Ascending aorta (tissue), 2 donors: ENCODE results near the gene THSD1. TPM values are rescaled to one million over a fixed set of nuclear protein-coding genes. Genes with fewer than 3 reads are reported as not detected.

Experiments
- DNase-seq, 2 donors: peaks; one replicate each; pipeline ENCODE4 v3.0.0-alpha.2; 2019; ENCODE audit warnings: low spot score in 2 of 2
- H3K27ac ChIP-seq, 2 donors: fragments of 200-600 bp; sonication (generic); one replicate each; pipeline ENCODE4 v1.5.1; 2016 to 2017; ENCODE audit warnings: mild to moderate bottlenecking in 1 of 2
- H3K27me3 ChIP-seq: fragments of 200-600 bp; sonication (generic); one replicate; pipeline ENCODE4 v1.5.1; 2017
- H3K36me3 ChIP-seq, 2 donors: fragments of 200-600 bp; sonication (generic); one replicate each; pipeline ENCODE4 v1.5.1; 2016
- H3K4me1 ChIP-seq, 2 donors: fragments of 200-600 bp; sonication (generic); one replicate each; pipeline ENCODE4 v1.5.1; 2016 to 2017; ENCODE audit warnings: mild to moderate bottlenecking in 1 of 2
- H3K4me3 ChIP-seq, 2 donors: fragments of 200-600 bp; sonication (generic); one replicate each; pipeline ENCODE4 v1.5.1; 2016 to 2017; ENCODE audit warnings: mild to moderate bottlenecking in 1 of 2
- H3K9me3 ChIP-seq, 2 donors: fragments of 200-600 bp; sonication (generic); one replicate each; pipeline ENCODE4 v1.5.1; 2016
- intact Hi-C: fragments of 100-400 bp; cut with DNase I; formaldehyde crosslinking; loops from one replicate; pipeline ENCODE4 v1.15.1; 2023
- total RNA-seq: library from RNA; depleted of rRNA; stranded (reverse); fragments of >200 nt; gene quantifications from one replicate; pipeline ENCODE4 v1.1.0, GENCODE V29; 2016
- TF ChIP-seq, protein P1 (sequence below), 3 experiments: fragments of 200-600 bp in 2 of 3; fragments of 450-650 bp in 1 of 3; sonication (generic) in 2 of 3; IDR thresholded peaks; one replicate each; pipeline ENCODE4 v1.5.1; 2016 to 2019; ENCODE audit warnings: antibody characterized with exemption in 3 of 3, mild to moderate bottlenecking in 1 of 3, moderate library complexity in 1 of 3

The THSD1 gene
- total RNA-seq, 1 donor from 2014 or later: 27.4 TPM

GRCh38 chr13:52447354-52447753 lies 41.4 kb upstream of the THSD1 start:
- intact Hi-C loops: no loop called here

GRCh38 chr13:52446265-52446664 lies 40.3 kb upstream of the THSD1 start:
- TF ChIP-seq, protein P1, sequence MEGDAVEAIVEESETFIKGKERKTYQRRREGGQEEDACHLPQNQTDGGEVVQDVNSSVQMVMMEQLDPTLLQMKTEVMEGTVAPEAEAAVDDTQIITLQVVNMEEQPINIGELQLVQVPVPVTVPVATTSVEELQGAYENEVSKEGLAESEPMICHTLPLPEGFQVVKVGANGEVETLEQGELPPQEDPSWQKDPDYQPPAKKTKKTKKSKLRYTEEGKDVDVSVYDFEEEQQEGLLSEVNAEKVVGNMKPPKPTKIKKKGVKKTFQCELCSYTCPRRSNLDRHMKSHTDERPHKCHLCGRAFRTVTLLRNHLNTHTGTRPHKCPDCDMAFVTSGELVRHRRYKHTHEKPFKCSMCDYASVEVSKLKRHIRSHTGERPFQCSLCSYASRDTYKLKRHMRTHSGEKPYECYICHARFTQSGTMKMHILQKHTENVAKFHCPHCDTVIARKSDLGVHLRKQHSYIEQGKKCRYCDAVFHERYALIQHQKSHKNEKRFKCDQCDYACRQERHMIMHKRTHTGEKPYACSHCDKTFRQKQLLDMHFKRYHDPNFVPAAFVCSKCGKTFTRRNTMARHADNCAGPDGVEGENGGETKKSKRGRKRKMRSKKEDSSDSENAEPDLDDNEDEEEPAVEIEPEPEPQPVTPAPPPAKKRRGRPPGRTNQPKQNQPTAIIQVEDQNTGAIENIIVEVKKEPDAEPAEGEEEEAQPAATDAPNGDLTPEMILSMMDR (IDR thresholded peaks at IDR 0.05): no peak
- Histone ChIP-seq H3K27ac (no peak overlapping the region), H3K4me1 (peaks cover 0 to 5% of the 10 kb centered on the region in 2 donors), H3K27me3 (no peaks in the 10 kb centered on the region), H3K36me3 (peaks cover 0 to 9% of the 10 kb centered on the region in 2 donors), H3K9me3 (no peaks in the 10 kb centered on the region), H3K4me3 (no peak overlapping the region)
- DNase-seq: no peak
- intact Hi-C loops: no loop called here

More at GRCh38 chr13:52447354-52447753, 41.4 kb upstream of the THSD1 start:
- no peaks in the 10 kb centered on the region for H3K27me3 ChIP-seq
- TF ChIP-seq, protein P1 (IDR thresholded peaks at IDR 0.05): no peak
- DNase-seq: no peak
- H3K4me1 ChIP-seq: peaks cover 0 to 5% of the 10 kb centered on the region in 2 donors
- H3K4me3 ChIP-seq: no peak overlapping the region
- H3K36me3 ChIP-seq: no peaks in the 10 kb centered on the region
- no peaks in the 10 kb centered on the region for H3K9me3 ChIP-seq
- H3K27ac ChIP-seq: no peak overlapping the region

- no peak overlapping the region for H3K4me3 ChIP-seq
- intact Hi-C loops: no loop called here
- H3K9me3 ChIP-seq: no peaks in the 10 kb centered on the region
- no peaks in the 10 kb centered on the region for H3K4me1 ChIP-seq
- TF ChIP-seq, protein P1 (IDR thresholded peaks at IDR 0.05): no peak
- H3K27ac ChIP-seq: no peak overlapping the region
- no peak for DNase-seq
- H3K36me3 ChIP-seq: peaks cover 44 to 71% of the 10 kb centered on the region in 2 donors
- H3K27me3 ChIP-seq: no peaks in the 10 kb centered on the region
Measured at GRCh38 chr13:52432456-52432855, 26.5 kb upstream of the THSD1 start.

- peaks cover 43 to 73% of the 10 kb centered on the region in 2 donors for H3K36me3 ChIP-seq
- no peaks in the 10 kb centered on the region for H3K4me1 ChIP-seq
- H3K27me3 ChIP-seq: no peaks in the 10 kb centered on the region
- no peak overlapping the region for H3K27ac ChIP-seq
- TF ChIP-seq, protein P1 (IDR thresholded peaks at IDR 0.05): no peak
- DNase-seq: no peak
- H3K9me3 ChIP-seq: no peaks in the 10 kb centered on the region
- H3K4me3 ChIP-seq: no peak overlapping the region
- intact Hi-C loops: no loop called here
Measured at GRCh38 chr13:52428295-52428694, 22.3 kb upstream of the THSD1 start.

GRCh38 chr13:52421216-52421615 lies 15.2 kb upstream of the THSD1 start:
- intact Hi-C loops: no loop called here
- Histone ChIP-seq H3K4me3 (no peak overlapping the region), H3K36me3 (peaks cover 52 to 83% of the 10 kb centered on the region in 2 donors), H3K27ac (no peak overlapping the region), H3K4me1 (no peaks in the 10 kb centered on the region), H3K9me3 (no peaks in the 10 kb centered on the region), H3K27me3 (no peaks in the 10 kb centered on the region)
- DNase-seq: no peak
- TF ChIP-seq, protein P1 (IDR thresholded peaks at IDR 0.05): no peak

- Histone ChIP-seq H3K27ac (no peak overlapping the region), H3K4me3 (no peak overlapping the region), H3K4me1 (no peaks in the 10 kb centered on the region), H3K36me3 (peaks cover 51 to 86% of the 10 kb centered on the region in 2 donors), H3K27me3 (no peaks in the 10 kb centered on the region), H3K9me3 (no peaks in the 10 kb centered on the region)
- intact Hi-C loops: no loop called here
- TF ChIP-seq, protein P1 (IDR thresholded peaks at IDR 0.05): no peak
- DNase-seq: no peak
Measured at GRCh38 chr13:52419080-52419479, 13.1 kb upstream of the THSD1 start.
